Measurements from ENCODE around the gene ACER3.

The ACER3 gene

GRCh38 chr11:76838678-76839068, 22.0 kb upstream of the ACER3 start:
- H3K4me3 ChIP-seq (ENCODE audit: low read depth, low read length): no peak overlapping the region
- TF ChIP-seq CTCF (IDR thresholded peaks at IDR 0.05; ENCODE audit: low read depth, low read length): peak; percentile 37; the same call in 1 of the 2 replicates

- H3K4me3 ChIP-seq (ENCODE audit: low read depth, low read length): no peak overlapping the region
- no peak for TF ChIP-seq CTCF (IDR thresholded peaks at IDR 0.05; ENCODE audit: low read depth, low read length)
These were observed 21.4 kb upstream of the ACER3 start for GRCh38 chr11:76839311-76839710.

- no peak overlapping the region for H3K4me3 ChIP-seq (ENCODE audit: low read depth, low read length)
- TF ChIP-seq CTCF (IDR thresholded peaks at IDR 0.05; ENCODE audit: low read depth, low read length): no peak
These were observed 18.7 kb upstream of the ACER3 start for GRCh38 chr11:76841923-76842452.

- no peak for TF ChIP-seq CTCF (IDR thresholded peaks at IDR 0.05; ENCODE audit: low read depth, low read length)
These were observed 16.8 kb upstream of the ACER3 start for GRCh38 chr11:76843907-76844306.

GRCh38 chr11:76844511-76844910, 16.2 kb upstream of the ACER3 start:
- H3K4me3 ChIP-seq (ENCODE audit: low read depth, low read length): no peak overlapping the region
- TF ChIP-seq CTCF (IDR thresholded peaks at IDR 0.05; ENCODE audit: low read depth, low read length): no peak

More at GRCh38 chr11:76843907-76844306, 16.8 kb upstream of the ACER3 start:
- no peak overlapping the region for H3K4me3 ChIP-seq (ENCODE audit: low read depth, low read length)

- H3K4me3 ChIP-seq (ENCODE audit: low read depth, low read length): no peak overlapping the region
- no peak for TF ChIP-seq CTCF (IDR thresholded peaks at IDR 0.05; ENCODE audit: low read depth, low read length)
These were observed 15.6 kb upstream of the ACER3 start for GRCh38 chr11:76845069-76845468.

GRCh38 chr11:76846441-76846840, 14.3 kb upstream of the ACER3 start:
- no peak overlapping the region for H3K4me3 ChIP-seq (ENCODE audit: low read depth, low read length)
- no peak for TF ChIP-seq CTCF (IDR thresholded peaks at IDR 0.05; ENCODE audit: low read depth, low read length)
